HG02840 (cell line): ENCODE data around the gene ZC3H7B.
"Not testable (repeated sequence)": the region's sequence is repeated elsewhere in the genome, so short reads cannot be mapped to it uniquely, and the experiment has no call there.

Experiments
- ATAC-seq: cut with Tn5 transposase; IDR thresholded peaks from one replicate; pipeline ENCODE4 v1.9.1; 2021; ENCODE audit warnings: mild to moderate bottlenecking, moderate library complexity, moderate number of reproducible peaks; ENCODE audit not compliant: unreplicated experiment, low FRiP score

Gene ZC3H7B

DNA sequence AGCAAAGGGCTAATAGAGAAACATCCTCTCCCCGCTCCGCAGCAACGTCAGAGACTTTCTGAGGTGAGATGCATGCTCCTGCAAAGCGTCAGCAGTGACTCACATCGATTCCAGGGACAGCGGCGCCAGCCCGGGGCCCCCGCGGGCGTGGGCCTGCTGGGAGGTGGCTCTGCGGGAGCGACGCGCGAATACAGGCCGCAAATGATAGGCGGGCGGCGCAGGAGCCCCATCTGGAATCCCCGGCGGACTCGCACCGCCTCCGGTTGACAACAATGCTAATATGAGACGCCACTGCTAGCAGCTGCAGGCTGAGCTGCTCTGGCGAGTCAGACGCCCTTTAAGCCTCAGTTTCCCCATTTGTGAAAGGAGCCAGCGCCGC lies 15.9 kb upstream of the ZC3H7B start:
- ATAC-seq, result peak; percentile 11

DNA sequence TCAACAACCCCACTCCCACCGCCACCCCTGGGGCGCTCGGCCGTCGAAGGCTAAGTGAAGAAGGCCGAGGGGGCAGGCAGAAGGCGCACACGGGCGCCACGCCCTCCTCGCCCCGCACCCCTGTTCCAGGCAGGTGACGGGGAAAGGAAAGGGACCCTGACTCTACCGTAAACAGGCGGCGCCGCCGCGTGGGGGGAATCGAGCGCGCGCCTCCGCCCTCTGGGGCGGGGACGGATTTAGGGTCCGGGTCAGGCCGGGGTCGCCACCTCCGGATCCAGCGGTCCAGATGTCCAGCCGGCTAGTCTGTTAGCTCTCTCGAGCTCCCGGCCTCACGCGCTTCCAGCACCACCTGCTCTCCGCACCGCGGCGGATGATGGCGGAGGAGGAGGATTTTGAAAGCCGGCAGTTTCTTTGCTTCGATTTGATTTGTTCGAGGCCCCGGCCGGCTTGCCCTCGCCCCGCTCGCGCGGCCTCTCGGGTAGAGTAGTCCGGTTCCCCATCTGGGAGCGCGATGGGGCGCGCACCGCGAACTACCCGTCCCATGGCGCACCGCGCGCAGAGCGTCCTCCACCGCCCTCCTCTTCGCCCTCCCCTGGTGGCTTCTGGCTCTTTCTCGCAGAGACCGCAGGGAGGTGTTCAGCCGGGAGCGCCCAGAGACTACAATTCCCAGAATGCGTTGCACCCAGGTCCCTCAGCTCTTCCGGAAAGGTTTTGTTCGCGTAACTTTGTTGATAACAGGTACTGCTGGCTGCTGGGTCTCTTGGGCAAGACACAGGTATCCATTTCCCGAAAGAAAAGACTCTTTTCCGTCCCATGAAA lies 15.3 kb upstream of the ZC3H7B start, which contains the start of gene RANGAP1:
TSS of gene RANGAP1 (minus strand) at position 368 of the 819 bp plus-strand sequence. CDS start 5,143 bp downstream, outside the sequence.
- ATAC-seq, result peak; percentile 93

DNA sequence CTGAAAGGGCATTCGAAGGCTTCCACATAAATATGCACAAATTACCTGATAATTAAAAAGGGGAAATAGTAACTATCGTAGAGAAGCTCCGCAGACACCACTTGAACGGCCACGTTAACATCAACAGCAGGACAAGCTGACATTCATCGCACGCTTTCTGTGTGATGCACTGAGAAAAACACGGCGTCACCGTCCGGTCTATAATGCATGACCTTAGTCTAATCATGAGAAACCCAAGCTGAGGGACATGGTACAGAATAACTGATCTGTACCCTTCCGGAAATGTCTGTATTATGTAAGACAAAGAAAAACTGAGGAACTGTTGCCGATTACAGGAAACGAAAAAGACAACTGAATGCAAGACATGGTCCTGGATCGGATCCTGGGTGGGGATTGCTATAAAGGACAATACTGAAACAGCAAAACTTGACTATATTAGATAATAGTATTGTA lies 14.7 kb upstream of the ZC3H7B start:
- peak; percentile 2 for ATAC-seq

DNA sequence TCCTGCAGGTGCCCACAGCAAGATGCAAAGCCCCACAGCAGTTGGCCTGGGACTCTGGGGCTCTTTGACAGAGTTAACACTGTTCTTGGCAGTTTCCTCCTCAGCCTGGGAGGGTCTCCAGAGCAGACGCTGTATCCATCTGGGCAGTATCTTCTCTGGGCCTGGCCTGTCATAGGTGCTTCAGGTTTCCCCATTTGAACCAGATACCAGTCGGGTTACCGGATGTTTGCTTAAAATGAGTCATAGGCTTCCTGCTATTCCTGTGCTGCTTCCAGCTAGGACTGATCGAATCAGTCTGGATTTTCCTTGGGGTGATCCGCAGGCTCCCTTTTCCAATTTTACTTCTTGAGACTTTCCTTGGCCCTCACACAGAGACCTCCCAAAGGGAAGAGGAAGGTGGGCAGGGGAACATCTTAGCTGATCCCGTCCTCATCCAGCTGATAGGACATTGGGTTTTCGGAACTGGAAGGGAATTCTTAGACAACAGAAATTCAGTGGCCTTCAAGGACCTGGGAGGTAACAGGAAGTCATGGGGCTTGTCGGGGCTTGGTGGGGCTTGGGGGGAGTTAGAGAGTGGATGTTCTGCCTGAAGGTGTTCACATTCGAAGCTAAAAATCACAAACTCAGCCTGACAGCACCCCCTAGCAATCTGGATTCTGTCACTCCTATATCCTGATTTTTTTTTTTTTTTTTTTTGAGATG lies 12.9 kb upstream of the ZC3H7B start:
- no peak for ATAC-seq

DNA sequence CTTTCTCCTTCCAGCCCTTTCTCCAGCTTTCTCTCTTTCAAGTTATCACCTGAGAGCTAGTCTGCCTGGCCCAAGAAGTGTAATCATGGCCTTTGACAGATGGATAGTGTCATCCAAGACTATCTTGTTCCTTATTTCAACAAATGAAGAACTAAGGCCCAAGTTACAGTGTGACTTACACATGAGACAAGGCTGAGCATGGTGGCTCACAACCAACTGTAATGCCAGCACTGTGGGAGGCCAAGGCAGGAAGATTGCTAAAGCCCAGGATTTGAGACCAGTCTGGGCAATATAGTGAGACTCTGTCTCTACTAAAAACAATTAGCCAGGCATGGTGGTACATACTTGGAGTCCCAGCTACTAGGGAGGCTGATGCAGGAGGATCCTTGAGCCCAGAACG lies 11.7 kb upstream of the ZC3H7B start:
- no peak for ATAC-seq

DNA sequence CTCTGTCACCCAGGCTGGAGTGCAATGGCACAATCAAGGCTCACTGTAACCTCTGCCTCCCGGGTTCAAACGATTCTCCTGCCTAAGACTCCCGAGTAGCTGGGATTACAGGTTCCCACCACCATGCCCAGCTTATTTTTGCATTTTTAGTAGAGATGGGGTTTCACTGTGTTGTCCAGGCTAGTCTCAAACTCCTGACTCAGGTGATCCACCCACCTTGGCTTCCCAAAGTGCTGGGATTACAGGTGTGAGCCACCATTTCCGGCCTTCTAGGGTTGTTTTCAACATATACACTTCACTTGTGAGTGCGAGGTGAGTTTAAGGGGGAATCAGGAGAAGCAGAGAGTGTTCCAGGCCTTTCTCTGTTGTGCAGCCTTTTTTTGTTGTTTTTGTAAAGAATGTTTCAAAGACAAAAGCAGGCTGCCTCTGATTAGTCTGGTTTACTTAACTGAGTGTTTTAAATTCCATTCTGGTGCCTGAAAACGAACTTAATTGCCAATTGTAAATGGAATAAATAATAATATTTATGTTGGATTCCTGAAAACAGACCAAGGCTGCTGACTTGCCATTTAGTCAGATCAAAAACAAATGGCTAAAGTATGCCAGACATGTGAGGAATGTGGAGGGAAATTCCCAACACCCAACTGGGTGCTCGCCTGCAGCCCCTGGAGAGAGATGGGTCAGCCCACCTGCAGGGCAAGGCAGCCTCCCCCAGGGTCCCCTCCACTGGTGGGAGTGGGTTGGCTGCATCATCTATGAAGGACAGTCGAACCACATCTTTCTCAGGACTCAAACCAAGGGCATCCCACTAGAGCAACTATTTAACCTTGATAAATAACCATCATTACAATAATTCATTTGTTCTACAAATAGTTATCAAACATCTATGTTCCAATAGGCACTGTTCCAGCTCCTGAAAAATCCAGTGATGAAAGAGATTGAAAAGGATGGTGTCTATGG lies 10.8 kb upstream of the ZC3H7B start:
- ATAC-seq, result no peak

DNA sequence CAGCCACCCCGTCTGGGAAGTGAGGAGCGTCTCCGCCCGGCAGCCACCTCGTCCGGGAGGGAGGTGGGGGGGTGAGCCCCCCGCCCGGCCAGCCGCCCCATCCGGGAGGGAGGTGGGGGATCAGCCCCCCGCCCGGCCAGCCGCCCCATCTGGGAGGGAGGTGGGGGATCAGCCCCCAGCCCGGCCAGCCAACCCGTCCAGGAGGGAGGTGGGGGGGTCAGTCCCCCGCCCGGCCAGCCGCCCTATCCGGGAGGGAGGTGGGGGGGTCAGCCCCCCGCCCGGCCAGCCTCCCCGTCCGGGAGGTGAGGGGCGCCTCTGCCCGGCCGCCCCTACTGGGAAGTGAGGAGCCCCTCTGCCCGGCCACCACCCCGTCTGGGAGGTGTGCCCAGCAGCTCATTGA lies 6.5 kb upstream of the ZC3H7B start:
- not testable (repeated sequence) for ATAC-seq

DNA sequence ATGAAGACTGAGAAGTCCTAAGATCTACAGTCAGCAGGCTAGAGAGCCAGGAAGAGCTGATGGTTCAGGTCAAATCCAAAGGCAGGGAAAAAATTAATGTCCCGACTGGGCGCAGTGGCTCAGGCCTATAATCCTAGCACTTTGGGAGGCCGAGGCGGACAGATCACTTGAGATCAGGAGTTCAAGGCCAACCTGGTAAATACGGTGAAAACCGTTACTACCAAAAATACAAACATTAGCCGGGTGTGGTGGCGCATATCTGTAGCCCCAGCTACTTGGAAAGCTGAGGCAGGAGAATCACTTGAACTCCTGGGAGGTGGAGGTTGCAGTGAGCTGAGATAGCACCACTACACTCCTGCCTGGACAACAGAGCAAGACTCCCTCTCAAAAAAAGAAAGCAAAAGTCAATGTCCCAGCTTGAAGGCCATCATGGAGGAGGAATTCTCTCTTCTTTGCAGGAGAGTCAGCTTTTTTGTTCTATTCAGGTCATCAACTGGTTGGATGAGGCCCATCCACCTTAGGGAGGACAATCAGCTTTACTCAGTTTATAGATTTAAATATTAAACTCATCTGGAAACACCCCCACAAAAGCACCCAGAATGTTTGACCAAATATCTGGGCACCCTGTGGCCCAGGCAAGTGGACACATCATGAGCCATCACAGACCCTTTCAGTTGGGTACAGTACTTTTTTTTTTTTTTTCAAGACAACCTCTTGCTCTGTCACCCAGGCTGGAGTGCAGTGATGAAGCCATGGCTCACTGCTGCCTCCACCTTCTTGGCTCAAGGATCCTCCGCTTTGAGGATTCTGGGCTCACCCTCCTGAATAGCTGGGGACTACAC lies 4.3 kb upstream of the ZC3H7B start:
- ATAC-seq, result no peak

DNA sequence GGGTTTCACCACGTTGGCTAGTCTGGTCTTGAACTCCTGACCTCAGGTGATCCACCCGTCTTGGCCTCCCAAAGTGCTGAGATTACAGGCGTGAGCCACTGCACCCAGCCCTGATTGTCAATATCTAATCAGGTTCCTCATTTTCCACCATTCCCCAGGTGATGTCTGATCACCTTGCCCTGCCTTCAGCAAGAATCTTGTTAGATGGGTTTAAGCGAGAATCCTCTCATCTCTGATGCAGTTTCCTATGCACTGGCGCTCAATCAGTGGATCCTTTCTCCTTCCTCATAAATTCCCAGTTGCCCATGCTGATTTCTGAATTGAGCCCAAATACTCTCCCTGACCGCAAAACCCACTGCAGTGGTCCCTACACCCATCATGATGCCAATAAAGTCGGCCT lies 664 bp upstream of the ZC3H7B start:
- ATAC-seq, result no peak

DNA sequence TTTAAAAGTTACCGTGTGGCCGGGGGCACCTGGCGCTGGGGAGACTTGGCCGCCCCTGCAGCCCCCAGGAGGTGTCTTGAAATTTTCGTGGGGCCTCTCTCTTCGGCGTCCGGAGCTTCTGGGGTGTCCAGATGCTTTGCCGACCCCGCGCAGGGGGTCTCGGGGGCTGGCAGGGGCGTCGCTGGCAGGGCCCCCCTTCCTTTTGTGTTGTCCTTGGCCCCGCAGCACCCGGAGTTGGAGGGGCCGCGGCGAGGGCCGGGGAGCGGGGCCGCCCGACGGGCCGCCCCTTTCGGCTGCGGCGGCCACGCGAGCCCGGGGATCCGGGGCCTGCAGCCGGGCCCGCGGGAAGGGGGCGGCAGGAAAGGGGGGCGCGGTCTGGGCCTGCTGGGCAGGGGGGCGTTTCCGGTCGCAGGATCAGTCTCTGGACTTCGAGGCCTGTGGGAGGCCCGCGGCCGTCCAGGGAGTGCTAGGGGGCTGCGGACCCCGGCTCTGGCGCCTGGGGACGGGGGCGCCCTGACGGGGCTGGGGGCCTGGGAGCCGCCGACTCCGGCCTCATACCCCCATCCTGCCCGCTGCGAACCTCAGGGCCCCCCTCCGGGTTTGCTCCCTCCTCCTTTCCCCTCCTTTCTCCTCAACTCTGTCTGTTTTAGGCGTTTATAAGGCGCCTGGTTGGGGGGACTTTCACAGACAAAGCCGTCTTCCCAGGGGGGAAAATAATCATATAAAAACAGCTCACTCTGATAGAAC lies 869 bp downstream of the ZC3H7B start:
- ATAC-seq, result no peak

DNA sequence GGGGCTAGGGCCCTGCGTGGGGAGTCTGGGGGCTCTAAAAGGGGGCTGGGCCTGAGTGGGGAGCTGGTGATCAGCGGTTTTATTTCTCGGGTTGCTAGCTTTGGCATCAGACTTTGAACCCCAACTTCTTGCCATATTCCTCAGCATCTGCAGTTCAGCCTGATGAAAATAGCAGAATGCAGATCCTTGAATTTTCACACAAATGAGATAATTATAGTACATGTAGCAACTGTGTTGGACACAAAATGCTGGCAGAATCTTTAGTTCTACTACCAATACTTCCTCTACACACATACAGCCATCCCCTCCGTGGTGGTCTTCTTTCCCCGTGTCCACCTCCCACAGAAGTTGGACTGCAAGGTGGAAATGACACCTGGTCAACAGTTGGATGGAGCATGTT lies 1.5 kb downstream of the ZC3H7B start:
- ATAC-seq, result no peak

DNA sequence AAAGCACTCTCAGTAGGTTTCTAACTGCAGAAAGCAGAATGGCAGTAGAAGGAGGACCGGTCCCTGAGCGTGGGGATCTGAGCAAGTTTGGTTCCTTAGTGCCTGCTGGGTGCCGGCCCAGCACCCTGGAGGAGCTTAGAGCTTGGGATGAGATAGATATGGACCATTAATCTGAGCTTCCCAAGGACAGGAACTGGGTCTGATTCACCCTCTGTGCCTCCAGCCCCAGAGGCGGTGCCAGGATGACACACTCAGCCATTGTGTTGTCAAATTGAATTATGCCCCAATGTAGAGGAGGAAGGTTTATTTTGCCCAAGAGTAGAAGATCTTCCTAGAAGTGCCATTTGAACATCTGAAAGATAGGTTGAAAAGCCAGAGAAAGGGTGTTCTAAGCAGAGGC lies 4.3 kb downstream of the ZC3H7B start:
- ATAC-seq, result no peak

DNA sequence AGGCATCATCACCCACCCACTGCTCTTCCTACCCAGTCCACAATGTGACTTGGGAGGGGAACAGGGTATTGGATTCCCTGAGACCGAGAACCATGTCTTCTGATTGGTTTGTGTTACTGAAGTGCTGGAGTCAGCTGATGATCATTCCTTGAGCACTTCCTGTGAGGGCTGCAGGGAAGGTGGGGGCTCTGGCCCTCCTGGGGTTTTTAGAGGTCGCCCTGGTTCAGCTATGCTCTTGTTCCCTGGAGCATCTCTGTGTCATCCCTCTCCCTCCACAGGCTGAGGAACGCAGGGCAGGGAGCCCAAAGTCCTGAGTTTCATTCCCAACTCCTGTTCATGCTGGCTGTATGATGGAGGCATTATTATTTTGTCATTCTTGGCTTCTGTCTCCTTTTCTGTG lies 6.7 kb downstream of the ZC3H7B start:
- ATAC-seq, result no peak

DNA sequence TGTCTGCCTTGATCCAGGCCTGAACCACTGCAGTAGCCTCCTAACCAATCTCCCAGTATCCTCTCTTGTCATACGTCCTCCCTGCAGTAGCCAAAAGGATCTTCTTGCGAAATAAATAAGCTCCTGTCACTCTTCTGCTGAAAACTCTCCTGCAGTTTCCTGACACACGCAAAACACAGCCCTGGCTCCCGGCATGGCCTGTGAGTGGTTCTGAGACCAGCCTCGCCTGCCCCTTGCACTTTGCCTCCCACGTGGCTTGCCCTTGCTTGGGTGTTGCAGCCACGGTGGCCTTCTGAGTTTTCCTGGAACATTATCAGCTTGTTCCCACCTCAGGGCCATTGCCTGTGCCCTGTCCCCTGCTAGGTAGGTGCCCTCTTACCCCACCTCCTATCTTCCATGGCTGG lies 7.2 kb downstream of the ZC3H7B start:
- ATAC-seq, result no peak

DNA sequence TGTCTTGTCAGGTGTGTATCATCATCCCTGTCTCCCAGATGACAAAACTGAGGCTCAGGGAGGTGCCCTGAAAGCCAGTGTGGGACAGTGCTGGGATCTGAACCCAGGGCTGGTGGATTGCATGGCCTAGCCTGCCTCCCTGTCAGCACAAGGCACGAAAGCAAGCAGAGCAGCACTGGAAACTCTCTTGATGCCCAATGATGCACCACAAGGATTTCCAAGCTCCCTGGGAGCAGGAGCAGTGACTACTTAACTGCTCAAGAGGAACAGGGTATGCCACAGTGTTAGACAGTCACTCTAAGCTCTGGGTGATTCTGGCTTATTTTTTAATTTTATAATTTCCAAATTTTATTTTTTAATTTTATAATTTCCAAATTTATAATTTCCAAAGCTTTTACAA lies 9.0 kb downstream of the ZC3H7B start:
- ATAC-seq, result no peak

DNA sequence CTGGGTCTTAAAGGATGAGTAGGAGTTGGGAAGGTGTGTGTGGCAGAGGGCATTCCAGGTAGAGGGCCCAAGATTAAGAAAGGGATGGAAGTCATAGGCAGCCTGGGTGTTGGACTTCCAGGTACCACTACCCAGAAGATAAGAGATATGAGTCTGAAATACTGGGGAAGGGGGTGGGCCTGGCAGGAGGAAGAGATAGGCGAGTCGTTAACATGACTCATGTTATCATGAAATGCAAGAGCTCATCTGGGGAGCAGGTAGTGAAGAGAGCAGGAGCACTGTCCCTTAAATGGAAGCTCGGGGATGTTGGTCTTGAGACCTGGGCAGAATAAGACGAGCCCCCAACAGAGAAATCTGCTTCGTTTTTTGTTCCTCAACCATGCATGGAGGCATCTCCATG lies 10.2 kb downstream of the ZC3H7B start:
- ATAC-seq, result no peak

DNA sequence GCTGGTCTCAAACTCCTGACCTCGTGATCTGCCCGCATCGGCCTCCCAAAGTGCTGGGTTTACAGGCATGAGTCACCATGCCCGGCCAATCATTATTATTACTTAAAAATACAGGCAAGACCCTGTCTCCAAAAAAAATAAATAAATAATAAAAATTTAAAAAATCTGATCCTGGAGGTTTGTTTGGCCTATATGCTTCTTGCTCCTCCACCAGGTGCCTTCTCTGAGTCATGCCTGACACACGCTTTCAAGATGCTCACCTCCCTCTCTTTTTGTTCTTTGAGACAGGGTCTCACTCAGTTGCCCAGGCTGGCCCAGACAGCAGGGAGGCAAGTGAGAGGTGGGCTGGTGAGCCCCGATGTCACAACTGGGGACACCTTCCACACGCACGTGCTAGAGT lies 13.5 kb downstream of the ZC3H7B start:
- no peak for ATAC-seq

DNA sequence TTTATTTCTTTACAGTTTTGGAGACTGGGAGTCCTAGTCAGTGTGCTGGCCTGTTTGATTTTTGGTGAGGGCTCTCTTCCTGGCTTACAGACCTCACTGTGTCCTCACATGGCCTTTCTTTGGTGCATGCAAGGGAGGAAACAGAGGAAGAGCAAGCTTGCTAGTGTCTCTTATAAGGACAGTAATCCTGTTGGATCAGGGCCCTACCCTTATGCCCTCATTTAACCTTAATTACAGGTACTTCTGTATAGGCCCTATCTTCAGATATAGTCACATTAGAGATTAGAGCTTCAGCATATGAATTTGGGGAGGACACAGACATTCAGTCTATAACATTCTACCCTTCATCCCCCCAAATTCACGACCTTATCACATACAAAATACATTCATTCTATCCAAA lies 14.3 kb downstream of the ZC3H7B start:
- ATAC-seq, result no peak
